ENCODE measurements around the gene PPM1J.
A peak's percentile ranks its signal among the peaks of the same experiment; 100 is the strongest.

The PPM1J gene

GRCh38 chr1:112704934-112705627 lies 10.1 kb downstream of the PPM1J start:
- DNase-seq (ENCODE audit: low read depth in 2 of 2, low spot score in 1 of 2): no peak

GRCh38 chr1:112704391-112704933 lies 10.7 kb downstream of the PPM1J start:
- no peak for DNase-seq (ENCODE audit: low read depth in 2 of 2, low spot score in 1 of 2)

GRCh38 chr1:112703706-112704105 lies 11.4 kb downstream of the PPM1J start:
- DNase-seq (ENCODE audit: low read depth in 2 of 2, low spot score in 1 of 2): no peak

GRCh38 chr1:112702420-112703261 lies 12.5 kb downstream of the PPM1J start:
- no peak for DNase-seq (ENCODE audit: low read depth in 2 of 2, low spot score in 1 of 2)

GRCh38 chr1:112702067-112702395 lies 13.1 kb downstream of the PPM1J start:
- DNase-seq (ENCODE audit: low read depth in 2 of 2, low spot score in 1 of 2): no peak

- no peak for DNase-seq (ENCODE audit: low read depth in 2 of 2, low spot score in 1 of 2)
Observed at GRCh38 chr1:112701227-112702066, 13.7 kb downstream of the PPM1J start.

- DNase-seq (ENCODE audit: low read depth in 2 of 2, low spot score in 1 of 2): peak; percentile 42 to 55
Observed at GRCh38 chr1:112700290-112701226, 14.6 kb downstream of the PPM1J start.

GRCh38 chr1:112699425-112700144 lies 15.5 kb downstream of the PPM1J start:
- no peak for DNase-seq (ENCODE audit: low read depth in 2 of 2, low spot score in 1 of 2)

GRCh38 chr1:112698366-112699310 lies 16.5 kb downstream of the PPM1J start:
- DNase-seq (ENCODE audit: low read depth in 2 of 2, low spot score in 1 of 2): no peak

- DNase-seq (ENCODE audit: low read depth in 2 of 2, low spot score in 1 of 2): no peak
Observed at GRCh38 chr1:112697781-112698201, 17.3 kb downstream of the PPM1J start.

- no peak for DNase-seq (ENCODE audit: low read depth in 2 of 2, low spot score in 1 of 2)
Observed at GRCh38 chr1:112696578-112697314, 18.4 kb downstream of the PPM1J start.

- DNase-seq (ENCODE audit: low read depth in 2 of 2, low spot score in 1 of 2): no peak
Observed at GRCh38 chr1:112695276-112695675, 19.9 kb downstream of the PPM1J start.

GRCh38 chr1:112694363-112694929 lies 20.7 kb downstream of the PPM1J start:
- DNase-seq (ENCODE audit: low read depth in 2 of 2, low spot score in 1 of 2): no peak

GRCh38 chr1:112693821-112694220 lies 21.3 kb downstream of the PPM1J start:
- DNase-seq (ENCODE audit: low read depth in 2 of 2, low spot score in 1 of 2): no peak

GRCh38 chr1:112692681-112693080 lies 22.5 kb downstream of the PPM1J start:
- no peak for DNase-seq (ENCODE audit: low read depth in 2 of 2, low spot score in 1 of 2)

- DNase-seq (ENCODE audit: low read depth in 2 of 2, low spot score in 1 of 2): no peak
Observed at GRCh38 chr1:112689842-112690237, 25.3 kb downstream of the PPM1J start.

GRCh38 chr1:112689196-112689841 lies 25.8 kb downstream of the PPM1J start:
- DNase-seq (ENCODE audit: low read depth in 2 of 2, low spot score in 1 of 2): no peak
